ENCODE measurements around the gene MRPS15. TPM values are rescaled to one million over a fixed set of nuclear protein-coding genes. Genes with fewer than 3 reads are reported as not detected.

MRPS15 gene
- total and polyA plus RNA-seq, 2 of the 13 experiments (the other 11 are each of a cell fraction or from before 2014, with no cell fraction given), result 59.0 to 113 TPM

DNA sequence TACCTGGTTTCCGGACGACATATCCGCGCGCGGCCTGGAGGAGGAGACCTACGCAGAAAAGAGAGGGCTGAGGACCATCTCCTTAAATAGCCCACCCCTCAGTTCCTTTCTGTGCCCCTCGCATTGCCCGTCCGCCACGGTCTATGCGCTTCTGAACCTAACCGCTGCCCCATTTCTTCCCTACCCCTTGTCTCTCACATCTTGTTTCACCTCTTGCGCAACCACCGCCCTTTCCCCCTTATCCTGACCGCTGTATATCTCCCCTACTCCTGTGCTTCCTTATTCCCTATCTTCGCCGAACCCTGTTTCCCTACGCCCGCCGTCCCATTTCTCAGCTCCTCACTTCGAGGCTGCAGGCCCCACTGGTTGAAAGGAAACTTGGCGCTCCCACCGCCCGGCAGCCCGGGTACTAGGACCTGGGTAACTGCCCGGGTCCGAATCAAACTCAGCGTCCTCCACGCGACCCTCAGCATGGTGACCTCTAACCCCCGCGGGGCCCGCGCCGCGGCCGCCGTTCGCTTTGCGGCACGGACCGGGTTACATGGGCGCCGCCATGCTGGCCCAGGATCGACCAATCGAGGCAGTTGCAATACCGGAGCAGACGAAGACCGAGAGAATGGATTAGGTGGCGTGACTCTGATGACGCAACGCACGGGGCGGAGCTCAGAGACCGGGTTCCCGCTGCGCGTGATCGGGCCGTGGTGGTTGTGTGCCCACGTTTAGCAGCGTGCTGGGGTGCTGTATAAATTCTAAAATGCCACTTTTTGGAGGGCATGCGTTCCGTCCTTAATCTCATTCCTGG lies at the start of gene MRPS15 (continued):
- TF ChIP-seq SRSF1 (optimal IDR thresholded peaks at IDR 0.05; ENCODE audit: low read depth, low read length), result peak; percentile 66
- TF ChIP-seq ZNF83 (CRISPR knock-in tag; IDR thresholded peaks at IDR 0.05; ENCODE audit: borderline replicate concordance), result no peak; the same call in 1 of the 2 replicates
- no peak for TF ChIP-seq FIP1L1 (IDR thresholded peaks at IDR 0.05; ENCODE audit: borderline replicate concordance, insufficient read depth, low read depth, low read length)
- TF ChIP-seq, protein P1, sequence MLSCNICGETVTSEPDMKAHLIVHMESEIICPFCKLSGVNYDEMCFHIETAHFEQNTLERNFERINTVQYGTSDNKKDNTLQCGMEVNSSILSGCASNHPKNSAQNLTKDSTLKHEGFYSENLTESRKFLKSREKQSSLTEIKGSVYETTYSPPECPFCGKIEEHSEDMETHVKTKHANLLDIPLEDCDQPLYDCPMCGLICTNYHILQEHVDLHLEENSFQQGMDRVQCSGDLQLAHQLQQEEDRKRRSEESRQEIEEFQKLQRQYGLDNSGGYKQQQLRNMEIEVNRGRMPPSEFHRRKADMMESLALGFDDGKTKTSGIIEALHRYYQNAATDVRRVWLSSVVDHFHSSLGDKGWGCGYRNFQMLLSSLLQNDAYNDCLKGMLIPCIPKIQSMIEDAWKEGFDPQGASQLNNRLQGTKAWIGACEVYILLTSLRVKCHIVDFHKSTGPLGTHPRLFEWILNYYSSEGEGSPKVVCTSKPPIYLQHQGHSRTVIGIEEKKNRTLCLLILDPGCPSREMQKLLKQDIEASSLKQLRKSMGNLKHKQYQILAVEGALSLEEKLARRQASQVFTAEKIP (CRISPR knock-in tag; IDR thresholded peaks at IDR 0.05; ENCODE audit: borderline replicate concordance), result no peak
- no peak for TF ChIP-seq SOX13 (IDR thresholded peaks at IDR 0.05)
- peak; percentile 38 to 77; a peak in 2 of 4 replicates for TF ChIP-seq SOX13 (CRISPR knock-in tag; conservative IDR thresholded peaks at IDR 0.05 in 1 of 2, IDR thresholded peaks at IDR 0.05 in 1 of 2)
- no peak for TF ChIP-seq HNRNPK (IDR thresholded peaks at IDR 0.05; ENCODE audit: low read depth, low read length, poor library complexity, severe bottlenecking)
- TF ChIP-seq, protein P2, sequence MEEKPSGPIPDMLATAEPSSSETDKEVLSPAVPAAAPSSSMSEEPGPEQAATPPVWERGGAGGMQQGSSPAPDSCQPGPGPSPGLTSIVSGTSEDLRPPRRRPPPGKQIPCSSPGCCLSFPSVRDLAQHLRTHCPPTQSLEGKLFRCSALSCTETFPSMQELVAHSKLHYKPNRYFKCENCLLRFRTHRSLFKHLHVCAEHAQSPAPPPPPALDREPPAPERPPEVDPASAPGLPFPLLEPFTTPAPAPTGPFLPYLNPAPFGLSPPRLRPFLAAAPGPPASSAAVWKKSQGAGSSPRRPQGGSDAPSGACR (CRISPR knock-in tag; IDR thresholded peaks at IDR 0.05), result peak; percentile 90; the same call in 1 of the 2 replicates
- TF ChIP-seq, protein P3, sequence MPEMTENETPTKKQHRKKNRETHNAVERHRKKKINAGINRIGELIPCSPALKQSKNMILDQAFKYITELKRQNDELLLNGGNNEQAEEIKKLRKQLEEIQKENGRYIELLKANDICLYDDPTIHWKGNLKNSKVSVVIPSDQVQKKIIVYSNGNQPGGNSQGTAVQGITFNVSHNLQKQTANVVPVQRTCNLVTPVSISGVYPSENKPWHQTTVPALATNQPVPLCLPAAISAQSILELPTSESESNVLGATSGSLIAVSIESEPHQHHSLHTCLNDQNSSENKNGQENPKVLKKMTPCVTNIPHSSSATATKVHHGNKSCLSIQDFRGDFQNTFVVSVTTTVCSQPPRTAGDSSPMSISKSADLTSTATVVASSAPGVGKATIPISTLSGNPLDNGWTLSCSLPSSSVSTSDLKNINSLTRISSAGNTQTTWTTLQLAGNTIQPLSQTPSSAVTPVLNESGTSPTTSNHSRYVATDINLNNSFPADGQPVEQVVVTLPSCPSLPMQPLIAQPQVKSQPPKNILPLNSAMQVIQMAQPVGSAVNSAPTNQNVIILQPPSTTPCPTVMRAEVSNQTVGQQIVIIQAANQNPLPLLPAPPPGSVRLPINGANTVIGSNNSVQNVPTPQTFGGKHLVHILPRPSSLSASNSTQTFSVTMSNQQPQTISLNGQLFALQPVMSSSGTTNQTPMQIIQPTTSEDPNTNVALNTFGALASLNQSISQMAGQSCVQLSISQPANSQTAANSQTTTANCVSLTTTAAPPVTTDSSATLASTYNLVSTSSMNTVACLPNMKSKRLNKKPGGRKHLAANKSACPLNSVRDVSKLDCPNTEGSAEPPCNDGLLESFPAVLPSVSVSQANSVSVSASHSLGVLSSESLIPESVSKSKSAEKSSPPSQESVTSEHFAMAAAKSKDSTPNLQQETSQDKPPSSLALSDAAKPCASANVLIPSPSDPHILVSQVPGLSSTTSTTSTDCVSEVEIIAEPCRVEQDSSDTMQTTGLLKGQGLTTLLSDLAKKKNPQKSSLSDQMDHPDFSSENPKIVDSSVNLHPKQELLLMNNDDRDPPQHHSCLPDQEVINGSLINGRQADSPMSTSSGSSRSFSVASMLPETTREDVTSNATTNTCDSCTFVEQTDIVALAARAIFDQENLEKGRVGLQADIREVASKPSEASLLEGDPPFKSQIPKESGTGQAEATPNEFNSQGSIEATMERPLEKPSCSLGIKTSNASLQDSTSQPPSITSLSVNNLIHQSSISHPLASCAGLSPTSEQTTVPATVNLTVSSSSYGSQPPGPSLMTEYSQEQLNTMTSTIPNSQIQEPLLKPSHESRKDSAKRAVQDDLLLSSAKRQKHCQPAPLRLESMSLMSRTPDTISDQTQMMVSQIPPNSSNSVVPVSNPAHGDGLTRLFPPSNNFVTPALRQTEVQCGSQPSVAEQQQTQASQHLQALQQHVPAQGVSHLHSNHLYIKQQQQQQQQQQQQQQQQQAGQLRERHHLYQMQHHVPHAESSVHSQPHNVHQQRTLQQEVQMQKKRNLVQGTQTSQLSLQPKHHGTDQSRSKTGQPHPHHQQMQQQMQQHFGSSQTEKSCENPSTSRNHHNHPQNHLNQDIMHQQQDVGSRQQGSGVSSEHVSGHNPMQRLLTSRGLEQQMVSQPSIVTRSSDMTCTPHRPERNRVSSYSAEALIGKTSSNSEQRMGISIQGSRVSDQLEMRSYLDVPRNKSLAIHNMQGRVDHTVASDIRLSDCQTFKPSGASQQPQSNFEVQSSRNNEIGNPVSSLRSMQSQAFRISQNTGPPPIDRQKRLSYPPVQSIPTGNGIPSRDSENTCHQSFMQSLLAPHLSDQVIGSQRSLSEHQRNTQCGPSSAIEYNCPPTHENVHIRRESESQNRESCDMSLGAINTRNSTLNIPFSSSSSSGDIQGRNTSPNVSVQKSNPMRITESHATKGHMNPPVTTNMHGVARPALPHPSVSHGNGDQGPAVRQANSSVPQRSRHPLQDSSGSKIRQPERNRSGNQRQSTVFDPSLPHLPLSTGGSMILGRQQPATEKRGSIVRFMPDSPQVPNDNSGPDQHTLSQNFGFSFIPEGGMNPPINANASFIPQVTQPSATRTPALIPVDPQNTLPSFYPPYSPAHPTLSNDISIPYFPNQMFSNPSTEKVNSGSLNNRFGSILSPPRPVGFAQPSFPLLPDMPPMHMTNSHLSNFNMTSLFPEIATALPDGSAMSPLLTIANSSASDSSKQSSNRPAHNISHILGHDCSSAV (CRISPR knock-in tag; IDR thresholded peaks at IDR 0.05; ENCODE audit: borderline replicate concordance), result peak; percentile 78; the same call in 1 of the 2 replicates
- no peak for TF ChIP-seq KLF12 (CRISPR knock-in tag; IDR thresholded peaks at IDR 0.05; ENCODE audit: borderline replicate concordance)
- no peak for TF ChIP-seq FOXP1 (IDR thresholded peaks at IDR 0.05)
- TF ChIP-seq FOXP1 (CRISPR knock-in tag; IDR thresholded peaks at IDR 0.05), result peak; percentile 60; the same call in 1 of the 2 replicates
- peak; percentile 68; the same call in 1 of the 2 replicates for TF ChIP-seq ZNF563 (CRISPR knock-in tag; IDR thresholded peaks at IDR 0.05)
- peak; percentile 66; the same call in 1 of the 2 replicates for TF ChIP-seq ZNF780A (CRISPR knock-in tag; IDR thresholded peaks at IDR 0.05)
- TF ChIP-seq, protein P4, sequence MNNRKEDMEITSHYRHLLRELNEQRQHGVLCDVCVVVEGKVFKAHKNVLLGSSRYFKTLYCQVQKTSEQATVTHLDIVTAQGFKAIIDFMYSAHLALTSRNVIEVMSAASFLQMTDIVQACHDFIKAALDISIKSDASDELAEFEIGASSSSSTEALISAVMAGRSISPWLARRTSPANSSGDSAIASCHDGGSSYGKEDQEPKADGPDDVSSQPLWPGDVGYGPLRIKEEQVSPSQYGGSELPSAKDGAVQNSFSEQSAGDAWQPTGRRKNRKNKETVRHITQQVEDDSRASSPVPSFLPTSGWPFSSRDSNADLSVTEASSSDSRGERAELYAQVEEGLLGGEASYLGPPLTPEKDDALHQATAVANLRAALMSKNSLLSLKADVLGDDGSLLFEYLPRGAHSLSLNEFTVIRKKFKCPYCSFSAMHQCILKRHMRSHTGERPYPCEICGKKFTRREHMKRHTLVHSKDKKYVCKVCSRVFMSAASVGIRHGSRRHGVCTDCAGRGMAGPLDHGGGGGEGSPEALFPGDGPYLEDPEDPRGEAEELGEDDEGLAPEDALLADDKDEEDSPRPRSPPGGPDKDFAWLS (CRISPR knock-in tag; IDR thresholded peaks at IDR 0.05; ENCODE audit: borderline replicate concordance), result no peak

All from HepG2 (cell line).